Measurements from ENCODE around the gene BARHL2.

BARHL2 gene

GRCh38 chr1:90708236-90708786 lies 8.8 kb downstream of the BARHL2 start:
- Histone ChIP-seq H3K27me3 (peaks cover 56 to 66% (median 63%) of the 10 kb centered on the region in 11 experiments), H3K36me3 (no peaks in the 10 kb centered on the region), H3K27ac (no peak overlapping the region), H3K4me1 (peaks cover 0 to 15% (median 0%) of the 10 kb centered on the region in 10 experiments; a peak in 4 of 20 replicates), H3K9me3 (replicated peaks in 1 of 11) (peaks cover 15 to 49% (median 26%) of the 10 kb centered on the region in 11 experiments), H3K9ac (no peak overlapping the region), H3K4me3 (no peak overlapping the region), H3K4me2 (no peak overlapping the region), H4K20me1 (peaks cover 0 to 13% (median 0%) of the 10 kb centered on the region in 11 experiments; a peak in 5 of 22 replicates)
- TF ChIP-seq Cebpa-rat (IDR thresholded peaks at IDR 0.05), result no peak

GRCh38 chr1:90707363-90707710 lies 9.8 kb downstream of the BARHL2 start:
- no peak overlapping the region for H3K27ac ChIP-seq
- H3K4me2 ChIP-seq, result no peak overlapping the region
- no peak overlapping the region for H3K4me3 ChIP-seq
- peaks cover 0 to 15% (median 0%) of the 10 kb centered on the region in 10 experiments; a peak in 4 of 20 replicates for H3K4me1 ChIP-seq
- H3K9me3 ChIP-seq (replicated peaks in 1 of 11), result peaks cover 15 to 40% (median 26%) of the 10 kb centered on the region in 11 experiments
- no peak for TF ChIP-seq Cebpa-rat (IDR thresholded peaks at IDR 0.05)
- H4K20me1 ChIP-seq, result peaks cover 0 to 5% (median 0%) of the 10 kb centered on the region in 11 experiments; a peak in 5 of 22 replicates
- no peaks in the 10 kb centered on the region for H3K36me3 ChIP-seq
- H3K27me3 ChIP-seq, result peaks cover 47 to 56% (median 53%) of the 10 kb centered on the region in 11 experiments
- H3K9ac ChIP-seq, result no peak overlapping the region

GRCh38 chr1:90706437-90707362 lies 10.4 kb downstream of the BARHL2 start:
- H3K4me1 ChIP-seq, result peaks cover 0 to 15% (median 0%) of the 10 kb centered on the region in 10 experiments; a peak in 4 of 20 replicates
- H3K27me3 ChIP-seq, result peaks cover 40 to 50% (median 47%) of the 10 kb centered on the region in 11 experiments
- no peaks in the 10 kb centered on the region for H3K36me3 ChIP-seq
- H3K4me3 ChIP-seq, result no peak overlapping the region
- peaks cover 15 to 37% (median 26%) of the 10 kb centered on the region in 11 experiments for H3K9me3 ChIP-seq (replicated peaks in 1 of 11)
- no peaks in the 10 kb centered on the region; a peak in 2 of 22 replicates for H4K20me1 ChIP-seq
- H3K4me2 ChIP-seq, result peak overlapping the region in 2 of 11 experiments; percentile 49 to 54; a peak in 1 of 22 replicates
- no peak overlapping the region for H3K9ac ChIP-seq
- H3K27ac ChIP-seq, result no peak overlapping the region
- no peak for TF ChIP-seq Cebpa-rat (IDR thresholded peaks at IDR 0.05)

GRCh38 chr1:90705956-90706355 lies 11.1 kb downstream of the BARHL2 start:
- TF ChIP-seq Cebpa-rat (IDR thresholded peaks at IDR 0.05), result no peak
- peaks cover 33 to 43% (median 40%) of the 10 kb centered on the region in 11 experiments for H3K27me3 ChIP-seq
- peaks cover 0 to 15% (median 0%) of the 10 kb centered on the region in 10 experiments; a peak in 4 of 20 replicates for H3K4me1 ChIP-seq

GRCh38 chr1:90704817-90705216 lies 12.3 kb downstream of the BARHL2 start:
- Histone ChIP-seq H3K4me1 (peaks cover 0 to 15% (median 0%) of the 10 kb centered on the region in 10 experiments; a peak in 4 of 20 replicates), H3K9ac (no peak overlapping the region), H3K36me3 (no peaks in the 10 kb centered on the region), H3K27me3 (peaks cover 21 to 31% (median 28%) of the 10 kb centered on the region in 11 experiments), H3K27ac (no peak overlapping the region), H3K4me2 (peak overlapping the region in 1 of 11 experiments; percentile 49; a peak in 3 of 22 replicates), H3K4me3 (no peak overlapping the region), H3K9me3 (replicated peaks in 1 of 11) (peaks cover 15 to 30% (median 26%) of the 10 kb centered on the region in 11 experiments), H4K20me1 (no peaks in the 10 kb centered on the region; a peak in 1 of 22 replicates)
- TF ChIP-seq Cebpa-rat (IDR thresholded peaks at IDR 0.05), result no peak

More at GRCh38 chr1:90705956-90706355, 11.1 kb downstream of the BARHL2 start:
- H3K4me3 ChIP-seq, result no peak overlapping the region
- peaks cover 15 to 35% (median 26%) of the 10 kb centered on the region in 11 experiments for H3K9me3 ChIP-seq (replicated peaks in 1 of 11)
- no peak overlapping the region for H3K27ac ChIP-seq
- peak overlapping the region in 3 of 11 experiments; percentile 10 to 54 (median 49); a peak in 5 of 22 replicates for H3K4me2 ChIP-seq
- H3K9ac ChIP-seq, result no peak overlapping the region
- H4K20me1 ChIP-seq, result no peaks in the 10 kb centered on the region; a peak in 2 of 22 replicates
- no peaks in the 10 kb centered on the region for H3K36me3 ChIP-seq

GRCh38 chr1:90694846-90695245 lies 22.3 kb downstream of the BARHL2 start:
- Histone ChIP-seq H3K4me2 (no peak overlapping the region), H3K9ac (no peak overlapping the region), H3K36me3 (no peaks in the 10 kb centered on the region), H3K27ac (no peak overlapping the region), H4K20me1 (no peaks in the 10 kb centered on the region), H3K4me1 (no peaks in the 10 kb centered on the region), H3K9me3 (replicated peaks in 1 of 11) (no peaks in the 10 kb centered on the region), H3K4me3 (no peak overlapping the region), H3K27me3 (no peaks in the 10 kb centered on the region)
- TF ChIP-seq Cebpa-rat (IDR thresholded peaks at IDR 0.05), result no peak

- H3K4me2 ChIP-seq, result no peak overlapping the region
- H3K36me3 ChIP-seq, result no peaks in the 10 kb centered on the region
- no peaks in the 10 kb centered on the region for H3K4me1 ChIP-seq
- H3K4me3 ChIP-seq, result no peak overlapping the region
- TF ChIP-seq Cebpa-rat (IDR thresholded peaks at IDR 0.05), result no peak
- H4K20me1 ChIP-seq, result no peaks in the 10 kb centered on the region
- H3K9ac ChIP-seq, result no peak overlapping the region
- H3K27me3 ChIP-seq, result no peaks in the 10 kb centered on the region
- no peaks in the 10 kb centered on the region for H3K9me3 ChIP-seq (replicated peaks in 1 of 11)
- H3K27ac ChIP-seq, result no peak overlapping the region
Observed at GRCh38 chr1:90687747-90688146, 29.4 kb downstream of the BARHL2 start.

GRCh38 chr1:90675161-90675847 lies 41.8 kb downstream of the BARHL2 start:
- no peaks in the 10 kb centered on the region for H3K4me1 ChIP-seq
- H3K27me3 ChIP-seq, result no peaks in the 10 kb centered on the region
- no peak overlapping the region for H3K9ac ChIP-seq
- no peak overlapping the region for H3K27ac ChIP-seq
- no peaks in the 10 kb centered on the region for H3K36me3 ChIP-seq
- H3K4me3 ChIP-seq, result no peak overlapping the region
- no peak for TF ChIP-seq Cebpa-rat (IDR thresholded peaks at IDR 0.05)
- no peaks in the 10 kb centered on the region for H4K20me1 ChIP-seq
- no peak overlapping the region for H3K4me2 ChIP-seq
- peaks cover 17 to 31% (median 26%) of the 10 kb centered on the region in 11 experiments for H3K9me3 ChIP-seq (replicated peaks in 1 of 11)

- no peak overlapping the region for H3K4me3 ChIP-seq
Observed at GRCh38 chr1:90671741-90672140, 45.4 kb downstream of the BARHL2 start.

More at GRCh38 chr1:90671741-90672140, 45.4 kb downstream of the BARHL2 start:
- Histone ChIP-seq H3K4me2 (no peak overlapping the region), H3K27me3 (no peaks in the 10 kb centered on the region), H3K36me3 (no peaks in the 10 kb centered on the region), H3K9me3 (replicated peaks in 1 of 11) (peaks cover 17 to 31% (median 26%) of the 10 kb centered on the region in 11 experiments), H4K20me1 (no peaks in the 10 kb centered on the region), H3K4me1 (no peaks in the 10 kb centered on the region), H3K27ac (no peak overlapping the region), H3K9ac (no peak overlapping the region)
- TF ChIP-seq Cebpa-rat (IDR thresholded peaks at IDR 0.05), result no peak
